ENCODE results near the gene ARHGDIB.

The ARHGDIB gene

DNA sequence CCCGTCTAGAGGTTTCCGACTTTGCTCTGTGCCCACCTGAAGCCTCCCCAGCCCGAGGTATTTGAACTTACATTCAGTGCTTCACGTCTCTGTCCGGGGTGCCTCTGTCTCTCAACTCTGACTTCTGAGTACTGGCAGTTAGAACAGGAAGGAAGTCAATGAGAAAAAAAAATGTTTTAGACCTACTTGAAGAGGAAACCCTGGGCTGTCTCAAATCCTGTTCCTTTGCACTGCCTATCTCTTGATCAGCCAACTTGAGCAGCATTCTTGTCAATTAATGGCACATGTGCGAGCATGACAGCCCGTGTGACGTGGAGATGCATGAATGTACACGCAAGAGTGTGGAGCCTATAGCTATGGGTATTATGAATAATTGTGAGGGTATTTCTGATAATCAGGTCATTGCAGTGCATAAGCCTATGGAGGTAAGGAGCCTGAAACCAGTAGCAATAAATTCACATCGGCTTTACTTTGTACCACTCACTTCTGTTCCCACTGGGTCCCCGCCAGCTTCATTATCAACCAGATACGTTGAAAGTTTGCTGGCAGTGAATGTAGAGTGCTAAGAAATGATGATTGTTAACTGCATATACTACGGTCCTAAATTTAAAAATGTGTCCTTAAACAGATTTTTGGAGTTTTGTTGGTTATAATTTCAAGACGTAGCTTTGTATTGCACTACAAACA lies at the start of gene ARHGDIB:
ARHGDIB (minus strand) TSS at position 136 of the 687 bp plus-strand sequence. CDS start 10,889 bp downstream, outside the sequence.
- peak; percentile 94 for DNase-seq (ENCODE audit: low spot score)

DNA sequence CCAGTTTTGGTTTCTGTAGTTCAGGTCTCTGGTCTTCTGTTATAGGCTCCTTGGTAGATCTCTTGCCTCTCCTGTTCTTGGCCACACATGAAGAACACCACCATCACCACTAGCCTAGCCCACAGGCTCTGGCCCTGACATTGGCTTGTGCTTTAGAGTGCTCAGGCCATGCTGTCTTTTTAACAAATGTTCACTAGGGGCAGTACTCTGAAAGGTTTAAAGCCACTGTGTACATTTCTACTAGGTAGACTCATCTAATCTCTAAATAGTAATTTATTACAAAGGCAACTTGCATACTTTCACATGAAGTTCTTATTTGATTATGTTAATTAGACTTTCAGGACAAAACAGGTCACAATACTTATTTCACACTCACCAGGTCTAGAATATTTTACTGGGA lies 49.8 kb upstream of the ARHGDIB start:
- no peak for DNase-seq (ENCODE audit: low spot score)

DNA sequence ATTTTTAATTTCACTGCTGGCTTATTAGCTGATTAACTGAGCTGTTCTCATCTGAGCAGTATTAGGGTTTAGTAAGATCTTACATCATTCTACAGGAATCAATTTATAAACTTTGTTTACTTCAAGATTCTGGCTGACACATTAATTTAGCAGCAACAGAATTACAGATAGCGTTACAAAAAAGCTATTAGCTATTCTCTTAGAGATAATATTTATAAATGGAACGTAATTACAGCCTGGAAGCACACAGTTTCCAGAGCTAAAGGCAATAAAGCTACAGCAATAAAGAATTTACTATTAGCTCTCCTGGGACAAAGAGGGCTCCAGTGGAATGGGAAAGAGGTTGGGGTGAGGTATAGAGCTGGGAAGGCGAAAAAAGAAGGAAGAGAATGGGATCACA lies 46.1 kb upstream of the ARHGDIB start:
- DNase-seq (ENCODE audit: low spot score) = no peak

DNA sequence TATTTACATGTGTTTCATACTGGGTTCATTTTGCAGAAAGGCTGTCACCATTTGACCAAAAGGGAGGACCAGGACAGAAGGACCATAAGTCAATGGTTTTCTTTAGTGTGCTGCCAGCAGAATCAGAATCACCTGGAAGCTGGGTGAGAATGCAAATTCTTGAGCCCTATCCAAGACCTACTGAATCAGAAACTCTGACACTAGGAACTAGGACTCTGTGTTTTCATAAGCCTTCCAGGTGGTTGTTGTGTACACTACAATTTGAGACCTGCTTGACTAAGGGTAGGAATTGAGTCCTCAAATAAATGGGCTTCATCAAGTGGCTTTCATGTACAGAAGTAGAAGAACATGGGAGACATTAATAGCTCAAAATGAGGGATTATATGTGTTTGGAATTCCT lies 43.7 kb upstream of the ARHGDIB start:
- DNase-seq (ENCODE audit: low spot score) = no peak

DNA sequence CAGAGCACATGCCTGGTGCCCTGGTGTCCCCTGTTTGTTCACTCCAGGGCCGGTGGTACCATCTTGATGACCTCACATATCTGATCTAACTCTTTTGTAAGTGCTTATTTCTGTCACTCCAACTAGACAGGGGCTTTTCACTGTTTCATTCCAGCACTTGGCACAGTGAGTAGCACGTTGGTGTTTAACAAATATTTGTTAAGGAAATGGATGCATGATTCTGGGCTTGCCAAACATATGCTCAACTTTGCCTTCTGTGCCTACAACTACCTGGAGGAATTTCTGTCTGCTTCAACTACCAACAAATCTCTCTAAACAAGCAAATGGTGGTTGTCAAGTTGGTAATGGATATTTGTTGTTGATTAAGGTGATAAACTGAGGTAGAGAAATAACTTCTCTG lies 43.0 kb upstream of the ARHGDIB start:
- DNase-seq (ENCODE audit: low spot score) = no peak

DNA sequence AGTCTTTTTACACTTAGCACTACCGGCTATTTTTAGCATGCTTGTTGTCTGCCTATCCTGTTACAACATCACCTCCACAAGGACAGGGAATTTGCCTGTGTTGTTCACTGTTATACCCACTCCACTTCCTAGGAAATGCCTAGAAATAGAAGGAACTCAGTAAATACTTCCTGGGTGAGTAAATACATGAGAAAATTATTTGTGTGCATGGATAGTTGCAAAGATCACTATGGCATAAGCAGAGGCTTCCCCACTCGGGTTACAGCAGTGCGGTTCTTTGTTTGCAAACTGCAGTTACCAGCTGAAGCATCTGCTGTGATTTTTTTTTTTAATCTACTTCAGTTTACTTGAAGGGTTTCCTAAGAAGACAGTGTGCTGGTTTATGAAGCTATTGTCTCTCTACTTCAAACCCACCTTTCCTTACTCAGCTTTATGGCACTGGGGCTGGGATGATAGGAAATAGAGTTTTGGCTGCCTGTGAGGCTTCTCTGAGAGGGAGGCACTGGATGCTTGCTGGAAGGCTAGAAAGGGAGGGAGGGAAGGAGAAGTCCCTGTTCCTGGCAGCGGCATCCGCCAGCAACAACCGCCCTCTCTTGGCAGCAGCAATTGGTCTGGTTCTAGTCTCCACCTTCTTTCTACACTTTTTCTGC lies 40.5 kb upstream of the ARHGDIB start:
- no peak for DNase-seq (ENCODE audit: low spot score)

DNA sequence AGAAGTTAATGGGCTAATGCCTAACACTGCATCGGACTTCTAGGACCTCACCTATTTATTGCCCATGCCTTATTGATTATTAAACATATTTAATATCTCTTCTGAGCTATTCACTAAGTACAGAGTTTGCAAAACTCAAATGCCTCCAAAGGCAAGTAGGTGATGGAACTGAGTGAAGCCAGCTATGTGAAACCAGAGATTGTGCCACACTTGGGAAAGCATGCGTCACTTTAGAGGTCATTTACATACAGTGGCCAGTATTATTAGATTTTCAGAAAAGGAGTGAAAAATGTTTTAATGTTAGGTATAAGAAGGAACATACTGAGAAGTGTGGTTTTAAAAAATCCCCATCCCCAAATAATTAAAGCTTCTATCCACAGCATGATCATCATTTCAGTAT lies 39.2 kb upstream of the ARHGDIB start:
- DNase-seq (ENCODE audit: low spot score) = no peak

DNA sequence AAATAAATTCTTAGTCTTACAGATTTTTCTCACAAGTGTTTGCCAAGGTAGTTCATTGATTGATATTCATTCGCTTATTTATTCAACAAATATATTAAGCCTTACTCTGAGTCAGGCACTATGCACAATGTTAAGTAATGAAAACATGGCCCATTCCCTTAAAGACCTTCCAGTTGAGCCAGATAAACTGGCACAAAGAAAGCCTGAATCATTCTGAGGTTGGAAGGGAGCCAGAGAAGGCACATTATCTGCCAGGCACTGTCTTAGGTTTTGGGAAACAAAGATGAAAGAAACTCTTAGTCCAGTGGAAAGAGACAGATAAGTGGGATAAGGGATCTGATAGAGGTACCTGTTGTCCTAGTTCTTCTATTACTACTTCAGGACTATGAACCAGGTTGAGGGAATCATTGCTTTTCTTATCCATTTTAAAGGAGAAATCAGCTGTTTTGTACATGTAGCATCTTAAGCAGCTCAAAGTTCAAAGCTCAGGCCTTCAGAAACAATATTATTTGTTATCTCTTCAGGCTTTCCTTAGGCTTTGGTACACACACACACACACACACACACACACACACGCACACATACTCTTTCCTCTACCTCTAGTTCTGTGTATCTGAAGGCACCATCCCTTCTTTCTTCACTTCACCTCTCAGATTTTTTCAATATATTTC lies 38.4 kb upstream of the ARHGDIB start:
- DNase-seq (ENCODE audit: low spot score) = no peak

DNA sequence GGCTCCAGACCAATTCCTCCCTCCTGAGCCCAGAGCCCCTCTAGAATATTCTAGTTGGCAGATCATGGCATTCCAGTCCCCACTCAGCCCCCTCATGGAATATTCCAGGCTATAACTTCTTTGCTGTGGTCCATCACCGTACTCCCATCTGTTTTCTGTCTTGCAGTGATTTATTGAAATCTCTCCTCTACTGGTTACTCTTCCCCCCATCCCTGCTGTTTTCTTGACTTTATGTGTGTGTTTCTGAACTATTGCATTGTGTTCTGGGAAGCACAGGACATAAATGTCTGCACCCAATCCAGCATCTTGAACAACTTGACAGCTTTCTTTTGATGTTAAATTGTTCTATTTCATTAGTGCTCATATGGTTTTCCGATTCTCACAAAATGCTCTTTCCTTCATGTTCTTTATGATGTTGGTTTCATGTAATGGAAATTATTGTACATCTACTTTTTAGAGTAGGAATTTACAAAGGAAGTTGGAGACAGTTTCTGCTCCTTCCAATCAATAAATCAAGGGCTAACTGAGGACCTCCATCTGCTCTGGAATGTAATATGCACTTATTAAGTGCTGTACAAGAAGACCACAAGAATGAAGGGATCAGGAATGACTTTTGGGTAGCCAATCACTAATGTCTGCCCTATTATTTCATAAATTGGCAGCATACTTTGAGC lies 37.8 kb upstream of the ARHGDIB start:
- no peak for DNase-seq (ENCODE audit: low spot score)

DNA sequence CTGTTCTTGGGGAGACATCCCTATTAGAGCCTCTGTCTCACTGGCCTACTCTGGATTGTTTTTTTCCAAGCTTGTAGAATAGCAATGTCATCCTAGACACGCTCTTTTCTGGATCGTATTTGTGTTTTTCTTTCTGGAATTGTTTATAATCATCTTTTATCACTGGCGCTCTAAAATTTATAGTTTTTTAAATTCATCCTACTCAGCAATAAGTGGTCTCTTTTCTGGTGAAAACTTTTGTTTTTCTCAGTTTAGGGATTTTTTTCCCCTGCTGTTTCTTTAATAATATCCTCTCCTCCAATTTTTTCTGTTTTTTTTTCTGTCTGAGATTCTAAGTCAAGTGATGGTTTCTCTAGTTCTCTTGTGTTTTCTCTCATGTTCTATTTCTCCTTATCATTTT lies 36.6 kb upstream of the ARHGDIB start:
- no peak for DNase-seq (ENCODE audit: low spot score)

DNA sequence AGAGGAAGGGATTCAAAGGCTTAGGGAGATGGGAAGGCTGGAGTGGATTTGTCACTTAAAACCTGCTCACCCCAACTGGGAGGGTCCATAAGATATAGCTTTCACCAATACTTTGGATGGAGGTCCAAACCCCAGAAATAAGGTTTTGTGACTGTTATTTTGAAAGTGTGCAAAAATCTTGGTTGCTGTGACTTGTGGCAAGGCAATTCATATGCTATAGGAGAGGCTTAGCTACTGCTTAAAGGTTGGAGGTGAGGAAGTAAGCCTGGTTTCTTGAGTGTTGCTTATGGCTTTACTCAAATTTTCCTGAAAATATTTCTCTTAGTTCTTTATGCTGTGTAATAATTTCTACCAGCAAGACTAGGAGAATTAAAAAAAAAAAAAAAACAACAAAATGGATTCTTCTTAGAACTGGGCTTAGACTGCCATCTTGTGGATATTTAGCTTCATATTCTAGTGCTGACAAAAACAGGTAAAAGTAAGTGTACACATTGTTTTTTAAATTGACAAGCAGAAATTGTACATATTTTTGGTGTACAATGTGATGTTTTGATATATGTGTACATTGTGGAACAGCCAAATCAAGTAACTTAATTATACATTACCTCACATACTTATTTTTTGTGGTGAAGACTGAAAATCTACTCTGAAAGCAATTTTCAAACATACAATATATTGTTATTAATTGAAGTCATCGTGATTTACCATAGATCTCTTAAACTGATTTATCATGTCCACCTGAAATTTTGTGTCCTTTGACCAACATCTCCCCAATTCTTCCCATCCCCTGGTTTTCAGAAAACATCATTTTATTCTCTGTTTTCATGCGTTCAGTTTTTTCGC lies 34.4 kb upstream of the ARHGDIB start:
- peak; percentile 35 for DNase-seq (ENCODE audit: low spot score)

DNA sequence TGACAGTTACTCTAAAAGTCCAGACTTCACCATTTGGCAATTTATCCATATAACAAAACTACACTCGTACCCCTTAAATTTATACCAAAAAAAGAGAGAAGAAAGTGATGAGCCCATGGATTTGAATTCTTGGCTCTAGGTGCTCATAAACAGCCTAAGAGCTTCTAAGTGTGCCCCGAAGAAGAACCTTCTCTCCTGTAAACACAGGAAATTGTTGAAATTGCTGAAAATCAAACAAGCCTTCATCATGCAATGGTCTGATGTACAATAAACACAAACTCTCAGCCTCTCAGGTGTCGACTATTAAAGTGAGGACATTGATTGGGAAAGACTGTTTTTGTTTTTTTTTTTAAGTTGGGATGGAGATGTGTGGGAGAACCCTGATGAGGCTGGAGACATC lies 33.2 kb upstream of the ARHGDIB start:
- DNase-seq (ENCODE audit: low spot score) = no peak

DNA sequence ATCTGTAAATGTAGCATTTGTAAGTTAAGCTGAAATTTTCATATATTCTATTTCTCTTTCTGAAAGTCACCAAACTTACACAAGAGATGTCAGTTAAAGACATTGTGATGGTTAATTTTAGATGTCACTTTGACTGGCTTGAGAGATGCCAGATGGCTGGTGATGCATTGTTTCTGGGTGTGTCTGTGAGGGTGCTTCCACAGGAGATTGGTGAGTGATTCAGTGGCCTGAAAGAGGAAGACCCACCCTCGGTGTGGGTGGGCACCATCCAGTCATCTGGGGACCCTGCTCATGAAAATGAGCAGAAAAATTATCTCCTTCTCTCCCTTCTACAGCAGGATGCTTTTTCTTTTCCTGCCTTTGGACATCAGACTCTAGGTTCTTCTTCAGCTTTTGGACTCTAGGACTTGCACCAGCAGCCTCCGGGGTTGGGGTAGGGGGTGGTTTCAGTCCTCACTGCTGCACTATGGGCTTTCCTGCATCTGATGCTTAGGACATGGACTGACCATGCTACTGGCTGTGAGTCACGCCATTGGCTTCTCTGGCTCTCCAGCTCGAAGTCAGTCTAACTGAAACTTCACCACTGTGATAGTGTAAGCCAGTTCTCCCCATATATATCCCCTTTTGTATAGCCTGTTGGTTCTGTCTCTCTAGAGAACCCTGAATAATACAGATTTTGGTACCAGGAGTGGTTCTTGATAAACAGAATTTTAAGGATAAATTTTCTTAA lies 32.3 kb upstream of the ARHGDIB start:
- DNase-seq (ENCODE audit: low spot score) = no peak

DNA sequence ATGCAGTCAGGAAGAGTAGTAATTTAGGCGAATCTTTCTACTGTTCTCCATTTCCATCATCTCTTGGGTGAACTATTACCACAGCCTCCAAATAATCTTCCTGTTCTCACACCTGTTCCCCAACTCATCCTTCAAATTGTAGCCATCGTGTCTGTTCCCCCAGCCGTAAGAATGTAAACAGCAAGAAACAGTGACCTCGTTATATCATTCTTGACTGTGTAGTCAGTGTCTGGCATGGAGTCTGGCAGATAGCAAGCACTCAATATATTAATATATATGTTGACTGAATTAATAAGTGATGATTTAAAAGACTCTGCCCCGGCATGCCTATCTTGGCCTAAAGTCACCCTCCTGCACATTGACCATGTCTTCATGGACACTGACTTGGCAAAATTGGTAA lies 31.7 kb upstream of the ARHGDIB start:
- no peak for DNase-seq (ENCODE audit: low spot score)

DNA sequence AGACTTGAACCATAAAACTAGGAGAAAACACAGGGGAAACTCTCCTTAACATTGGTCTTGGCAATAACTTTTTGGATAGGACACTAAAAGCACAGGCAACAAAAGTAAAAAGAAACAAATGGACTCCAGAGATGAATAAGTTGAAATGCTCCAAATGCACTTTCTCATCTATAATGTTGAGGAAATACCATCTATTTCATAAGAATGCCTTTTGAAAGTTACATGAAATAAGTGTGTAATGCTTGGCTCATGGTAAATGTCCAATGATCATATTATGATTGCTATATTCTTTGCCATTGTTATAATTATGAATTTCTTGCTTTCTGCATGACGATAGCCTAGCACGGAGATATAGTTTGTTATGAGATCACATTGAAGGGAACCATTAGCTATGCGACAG lies 31.3 kb upstream of the ARHGDIB start:
- no peak for DNase-seq (ENCODE audit: low spot score)

DNA sequence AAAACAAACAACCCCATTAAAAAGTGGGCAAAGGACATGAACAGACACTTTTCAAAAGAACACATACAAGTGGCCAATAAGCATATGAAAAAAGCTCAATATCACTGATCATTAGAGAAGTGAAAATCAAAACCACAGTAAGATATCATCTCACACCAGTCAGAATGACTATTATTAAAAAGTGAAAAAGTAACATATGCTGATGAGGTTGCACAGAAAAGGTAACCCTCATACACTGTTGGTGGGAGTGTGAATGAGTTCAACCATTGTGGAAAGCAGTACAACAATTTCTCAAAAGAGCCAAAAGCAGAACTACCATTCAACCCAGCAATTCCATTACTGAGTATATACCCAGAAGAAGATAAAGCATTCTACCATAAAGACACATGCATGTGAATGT lies 29.7 kb upstream of the ARHGDIB start:
- no peak for DNase-seq (ENCODE audit: low spot score)

DNA sequence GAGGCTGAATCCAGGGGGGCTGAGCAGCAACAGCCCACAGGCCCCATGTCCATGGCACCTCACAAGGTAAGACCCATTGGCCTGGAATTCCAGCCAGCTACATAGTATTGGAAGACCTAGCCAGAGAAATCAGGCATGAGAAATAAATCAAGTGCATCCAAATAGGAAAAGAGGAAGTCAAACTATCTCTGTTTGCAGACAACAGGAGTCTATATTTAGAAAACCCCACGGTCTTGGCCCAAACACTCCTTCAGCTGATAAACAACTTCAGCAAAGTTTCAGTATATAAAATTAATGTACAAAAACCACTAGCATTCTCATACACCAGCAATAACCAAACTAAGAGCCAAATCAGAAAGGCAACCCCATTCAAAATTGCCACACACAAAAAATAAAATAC lies 28.4 kb upstream of the ARHGDIB start:
- DNase-seq (ENCODE audit: low spot score) = no peak

DNA sequence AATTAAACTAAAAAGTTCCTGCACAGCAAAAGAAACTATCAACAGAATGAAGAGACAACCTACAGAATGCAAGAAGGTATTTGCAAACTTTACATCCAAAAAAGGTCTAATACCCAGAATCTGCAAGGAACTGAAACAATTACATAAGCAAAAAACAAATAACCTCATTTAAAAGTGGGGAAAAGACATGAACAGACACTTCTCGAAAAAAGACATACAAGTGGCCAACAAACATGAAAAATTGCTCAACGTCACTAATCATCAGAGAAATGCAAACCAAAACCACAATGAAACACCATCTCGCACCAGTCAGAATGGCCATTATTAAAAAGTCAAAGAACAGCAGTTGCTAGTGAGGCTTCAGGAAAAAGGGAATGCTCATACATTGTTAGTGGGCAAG lies 26.6 kb upstream of the ARHGDIB start:
- DNase-seq (ENCODE audit: low spot score) = no peak

DNA sequence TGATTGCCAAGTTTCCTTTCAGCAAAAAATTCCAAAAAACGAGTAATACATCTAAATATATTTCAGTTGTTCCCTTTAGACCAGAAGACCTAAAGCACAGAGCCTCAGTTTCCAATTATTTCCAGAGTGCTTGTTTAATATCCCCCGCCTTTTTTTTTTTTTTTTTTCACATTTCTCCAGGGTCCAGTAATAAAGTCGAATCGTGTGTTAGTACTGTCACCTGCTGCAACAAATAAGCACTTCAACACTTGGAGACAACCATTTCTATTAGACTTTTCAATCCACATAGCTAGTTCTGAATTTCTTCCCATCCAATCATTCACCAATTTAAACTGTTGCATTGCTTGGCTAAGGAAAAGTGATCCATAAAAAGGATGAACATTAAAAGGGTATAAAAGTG lies 25.0 kb upstream of the ARHGDIB start:
- DNase-seq (ENCODE audit: low spot score) = no peak

DNA sequence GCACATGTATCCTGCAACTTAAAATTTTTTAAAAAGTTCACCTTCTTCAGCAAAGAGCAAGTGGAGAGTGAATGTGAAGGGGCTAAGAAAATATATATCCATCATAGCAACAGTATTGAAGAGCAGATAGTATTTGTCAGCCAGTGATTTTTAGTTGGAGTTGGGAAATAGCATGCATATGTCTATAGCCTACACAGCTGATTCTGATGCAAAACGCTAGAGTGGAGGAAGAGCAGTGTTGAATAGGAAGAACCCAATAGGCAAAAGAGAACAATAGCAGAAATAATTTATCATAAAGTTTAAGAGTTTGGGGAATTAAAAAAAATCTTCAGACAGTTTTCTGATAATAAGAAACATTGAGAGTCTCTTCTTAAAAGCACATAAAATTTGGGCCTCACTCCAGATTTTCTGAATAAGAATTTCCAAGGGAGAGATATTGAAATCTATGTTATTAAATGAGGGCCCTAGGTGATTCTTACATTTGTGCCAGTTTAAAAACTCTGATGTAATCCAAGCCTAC lies 23.4 kb upstream of the ARHGDIB start:
- no peak for DNase-seq (ENCODE audit: low spot score)

DNA sequence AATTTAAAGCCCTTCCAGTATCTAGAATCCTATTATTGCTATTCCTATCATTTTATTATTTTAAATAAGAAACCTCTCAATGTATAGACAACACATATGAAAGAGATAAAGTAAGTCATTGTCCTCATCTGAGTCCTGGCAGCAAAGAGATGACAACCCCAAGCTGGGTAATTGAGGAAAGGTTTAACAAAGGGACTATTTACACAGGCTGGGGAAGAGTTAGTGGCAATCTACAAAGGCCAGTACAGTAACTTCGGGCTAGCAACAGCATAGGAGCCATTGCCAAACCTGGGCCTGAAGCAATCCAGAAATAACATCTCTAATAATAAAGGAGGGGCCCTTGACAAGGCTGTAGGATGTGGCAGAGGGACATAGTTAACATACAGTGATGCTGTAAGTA lies 22.6 kb upstream of the ARHGDIB start:
- DNase-seq (ENCODE audit: low spot score) = no peak
